Measurements from ENCODE around the gene UNC5A. TPM values are rescaled to one million over a fixed set of nuclear protein-coding genes. Genes with fewer than 3 reads are reported as not detected.

The UNC5A gene
- total and polyA plus RNA-seq, 2 of the 8 experiments (the other 6 are each of a cell fraction or from before 2014, with no cell fraction given), result 4.0 to 7.6 TPM

DNA sequence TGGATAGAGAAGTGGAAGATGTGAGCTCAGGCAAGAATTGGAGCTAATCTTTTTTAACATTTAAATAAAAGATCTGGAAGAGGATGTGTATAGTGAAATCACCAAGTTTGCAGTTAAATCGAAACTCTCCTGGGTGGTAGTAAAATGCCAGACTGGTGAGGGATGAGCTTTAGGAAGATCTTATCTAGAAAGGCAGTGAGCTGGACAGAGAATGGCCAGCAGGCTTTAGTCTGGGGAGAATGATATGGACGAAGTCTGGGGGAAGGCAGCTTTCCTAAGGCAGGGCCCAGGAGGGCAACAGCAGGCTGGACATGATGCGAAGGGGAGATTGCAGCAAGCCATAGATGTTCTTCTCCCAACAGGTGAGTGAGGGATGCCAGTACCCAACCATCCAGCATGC, 25.6 kb downstream of the UNC5A start (continued):
- TF ChIP-seq SAP30 (IDR thresholded peaks at IDR 0.05; ENCODE audit: insufficient read depth, insufficient replicate concordance, low read length) (no peak), EGR1 (IDR thresholded peaks at IDR 0.05; ENCODE audit: borderline replicate concordance, low read depth, low read length) (no peak), BACH1 (IDR thresholded peaks at IDR 0.05; ENCODE audit: low read length) (no peak), GABPA (IDR thresholded peaks at IDR 0.05; ENCODE audit: borderline replicate concordance, insufficient read depth, low read length) (no peak)
- TF ChIP-seq, protein P1, sequence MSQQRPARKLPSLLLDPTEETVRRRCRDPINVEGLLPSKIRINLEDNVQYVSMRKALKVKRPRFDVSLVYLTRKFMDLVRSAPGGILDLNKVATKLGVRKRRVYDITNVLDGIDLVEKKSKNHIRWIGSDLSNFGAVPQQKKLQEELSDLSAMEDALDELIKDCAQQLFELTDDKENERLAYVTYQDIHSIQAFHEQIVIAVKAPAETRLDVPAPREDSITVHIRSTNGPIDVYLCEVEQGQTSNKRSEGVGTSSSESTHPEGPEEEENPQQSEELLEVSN (IDR thresholded peaks at IDR 0.05), result no peak
- TF ChIP-seq, protein P2, sequence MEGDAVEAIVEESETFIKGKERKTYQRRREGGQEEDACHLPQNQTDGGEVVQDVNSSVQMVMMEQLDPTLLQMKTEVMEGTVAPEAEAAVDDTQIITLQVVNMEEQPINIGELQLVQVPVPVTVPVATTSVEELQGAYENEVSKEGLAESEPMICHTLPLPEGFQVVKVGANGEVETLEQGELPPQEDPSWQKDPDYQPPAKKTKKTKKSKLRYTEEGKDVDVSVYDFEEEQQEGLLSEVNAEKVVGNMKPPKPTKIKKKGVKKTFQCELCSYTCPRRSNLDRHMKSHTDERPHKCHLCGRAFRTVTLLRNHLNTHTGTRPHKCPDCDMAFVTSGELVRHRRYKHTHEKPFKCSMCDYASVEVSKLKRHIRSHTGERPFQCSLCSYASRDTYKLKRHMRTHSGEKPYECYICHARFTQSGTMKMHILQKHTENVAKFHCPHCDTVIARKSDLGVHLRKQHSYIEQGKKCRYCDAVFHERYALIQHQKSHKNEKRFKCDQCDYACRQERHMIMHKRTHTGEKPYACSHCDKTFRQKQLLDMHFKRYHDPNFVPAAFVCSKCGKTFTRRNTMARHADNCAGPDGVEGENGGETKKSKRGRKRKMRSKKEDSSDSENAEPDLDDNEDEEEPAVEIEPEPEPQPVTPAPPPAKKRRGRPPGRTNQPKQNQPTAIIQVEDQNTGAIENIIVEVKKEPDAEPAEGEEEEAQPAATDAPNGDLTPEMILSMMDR (IDR thresholded peaks at IDR 0.05; ENCODE audit: control extremely low read depth in 1 of 3, insufficient read depth in 1 of 3, low read depth in 1 of 3, low read length in 3 of 3), result no peak

Data from H1 (cell line).